ENCODE results near the gene RACK1. TPM values are rescaled to one million over a fixed set of nuclear protein-coding genes. Genes with fewer than 3 reads are reported as not detected.

The RACK1 gene
- polyA plus RNA-seq, 1 of the 3 experiments (the other 2 are of a cell fraction), result 4,715 TPM

- TF ChIP-seq CTCF (IDR thresholded peaks at IDR 0.05) (no peak; the same call in 1 of the 2 replicates), SIN3A (IDR thresholded peaks at IDR 0.05; ENCODE audit: borderline replicate concordance, low read depth, low read length) (peak; percentile 57; the same call in 1 of the 2 replicates), RAD21 (IDR thresholded peaks at IDR 0.05; ENCODE audit: low read length) (no peak), EZH2phosphoT487 (IDR thresholded peaks at IDR 0.05; ENCODE audit: borderline replicate concordance, low read depth) (no peak)
Measured at GRCh38 chr5:181241393-181241975, 2.2 kb downstream of the RACK1 start (continued).

- Histone ChIP-seq H3K27me3 (ENCODE audit: insufficient read depth) (no peaks in the 10 kb centered on the region), H3F3A (replicated peaks; ENCODE audit: insufficient read depth) (peaks cover 82% of the 10 kb centered on the region), H3K9ac (no peak overlapping the region), H4K20me1 (ENCODE audit: insufficient read depth) (peaks cover 75% of the 10 kb centered on the region), H3K9me2 (no peaks in the 10 kb centered on the region), H2AFZ (ENCODE audit: low read depth) (no peak overlapping the region), H3K36me3 (replicated peaks in 1 of 2; ENCODE audit: control insufficient read depth in 1 of 2, insufficient read depth in 2 of 2, low read length in 1 of 2) (peaks cover 63 to 78% of the 10 kb centered on the region in 2 experiments), H3K4me1 (ENCODE audit: control insufficient read depth in 1 of 2, insufficient read depth in 2 of 2, low read depth in 1 of 2, low read length in 1 of 2) (peaks cover 10 to 24% of the 10 kb centered on the region in 2 experiments; a peak in 2 of 4 replicates), H3K4me2 (0 out of 2 replicates have a peak overlapping the region, but pooled peaks have one; percentile 85), H3K79me2 (ENCODE audit: insufficient read depth) (peaks cover 59% of the 10 kb centered on the region), H3K9me3 (no peaks in the 10 kb centered on the region), H3K27ac (ENCODE audit: low read depth in 2 of 2, low read length in 1 of 2) (peak overlapping the region in 1 of 2 experiments; percentile 96; a peak in 2 of 4 replicates), H3K4me3 (ENCODE audit: low read depth in 2 of 2, low read length in 1 of 2) (no peak overlapping the region)
- 94% methylated on average over 9 of the region's 9 CpGs for WGBS (ENCODE audit: low lambda C conversion rate)
- ChIA-PET CTCF (interaction anchor here (1.3 kb wide), 1 partner anchor 55 kb away, joined by 3 read pairs; no protein-coding TSS in a partner anchor), POLR2A (no interaction called here)
- TF ChIP-seq MXI1 (IDR thresholded peaks at IDR 0.05; ENCODE audit: low read depth, low read length) (no peak), GATA2 (CRISPR knock-in tag; IDR thresholded peaks at IDR 0.05) (no peak), SIN3A (IDR thresholded peaks at IDR 0.05; ENCODE audit: borderline replicate concordance, low read depth, low read length) (no peak), TCF12 (IDR thresholded peaks at IDR 0.05) (no peak), ZBTB33 (IDR thresholded peaks at IDR 0.05; ENCODE audit: borderline replicate concordance, low read depth) (no peak), FOSL2 (IDR thresholded peaks at IDR 0.05; ENCODE audit: borderline replicate concordance, low read depth) (no peak), EZH2phosphoT487 (IDR thresholded peaks at IDR 0.05; ENCODE audit: borderline replicate concordance, low read depth) (no peak), POLR2AphosphoS5 (IDR thresholded peaks at IDR 0.05; ENCODE audit: low read depth, low read length) (no peak), NRF1 (IDR thresholded peaks at IDR 0.05; ENCODE audit: low read depth, low read length) (no peak), RAD21 (IDR thresholded peaks at IDR 0.05; ENCODE audit: low read length) (no peak), RXRA (IDR thresholded peaks at IDR 0.05; ENCODE audit: borderline replicate concordance, low read depth) (no peak), REST (IDR thresholded peaks at IDR 0.05; ENCODE audit: low read depth, low read length) (no peak), RCOR1 (IDR thresholded peaks at IDR 0.05; ENCODE audit: low read length) (no peak), NFIC (IDR thresholded peaks at IDR 0.05; ENCODE audit: borderline replicate concordance) (no peak), GABPA (IDR thresholded peaks at IDR 0.05; ENCODE audit: low read depth) (no peak), FOXJ3 (CRISPR knock-in tag; IDR thresholded peaks at IDR 0.05) (no peak), CHD2 (IDR thresholded peaks at IDR 0.05; ENCODE audit: low read length, partially characterized antibody) (no peak), TAF1 (IDR thresholded peaks at IDR 0.05; ENCODE audit: borderline replicate concordance, low read depth, low read length) (no peak)
- DNase-seq, result no peak
Measured at GRCh38 chr5:181239062-181239663, 4.5 kb downstream of the RACK1 start.
